HCT116 (cell line): Measurements from ENCODE around the gene DPF3. TPM values are rescaled to one million over a fixed set of nuclear protein-coding genes. Genes with fewer than 3 reads are reported as not detected.

ENCODE experiments used
- ATAC-seq: fragments of 200-7000 bp; cut with Tn5 transposase; 2 replicates; pipeline ENCODE4 v1.9.1; 2020; ENCODE audit warnings: mild to moderate bottlenecking, moderate library complexity
- BruUV-seq: library from RNA; stranded (reverse); fragments of 400-500 nt; replicated peaks from 2 replicates; lab custom pipeline; 2021; lab: Mats Ljungman, UMichigan
- CTCF ChIA-PET: fragments of 300-600 bp; sonication (Branson Sonifier 250); formaldehyde crosslinking; loops from one replicate; lab custom pipeline; 2021; ENCODE audit warnings: antibody characterized with exemption; lab: Charles Lee
- POLR2A ChIA-PET: fragments of 300-600, 350-600 bp; sonication (Branson Sonifier 250); formaldehyde crosslinking; loops from one replicate; lab custom pipeline; 2021; ENCODE audit warnings: antibody characterized with exemption; lab: Charles Lee
- RAD21 ChIA-PET, 2 experiments: fragments of 300-600 bp; sonication (Branson Sonifier 250); formaldehyde crosslinking; loops; one replicate each; lab custom pipeline; 2023; ENCODE audit warnings: low total read pairs in 2 of 2; ENCODE audit not compliant: uncharacterized antibody in 2 of 2, unreplicated experiment in 2 of 2, low non-redundant PET in 1 of 2; lab: Charles Lee
- DNase-seq: peaks from one replicate; pipeline ENCODE4 v3.0.0-alpha.2; 2010; ENCODE audit warnings: low read depth, low spot score
- H2AFZ ChIP-seq: fragments of 200-600 bp; shearing (Covaris generic), sonication (generic); 2 replicates; pipeline ENCODE4 v1.6.1; 2017; ENCODE audit warnings: low read depth, mixed run types, mixed read lengths, antibody characterized with exemption, low read length; ENCODE audit not compliant: poor library complexity, severe bottlenecking
- H3K27ac ChIP-seq: 2 replicates; pipeline ENCODE4 v1.5.1; 2012; ENCODE audit warnings: low read depth, low read length
- H3K27me3 ChIP-seq: fragments of 200-600 bp; sonication (generic); 2 replicates; pipeline ENCODE4 v1.6.1; 2016; ENCODE audit warnings: mixed run types, low read length, mixed read lengths; ENCODE audit not compliant: insufficient read depth
- H3K36me3 ChIP-seq, 2 experiments: fragments of 200-500 bp in 1 of 2; fragments of 200-600 bp in 1 of 2; sonication (Bioruptor generic) in 1 of 2; sonication (generic) in 1 of 2; 2 replicates each; pipeline versions ENCODE4 v1.5.1 to v1.6.1; 2014 to 2016; ENCODE audit warnings: low read length in 2 of 2, inconsistent platforms in 1 of 2, mixed read lengths in 1 of 2, mixed run types in 1 of 2; ENCODE audit not compliant: insufficient read depth in 2 of 2, control insufficient read depth in 1 of 2
- H3K4me1 ChIP-seq, 2 experiments: fragments of 200-600 bp in 1 of 2; sonication (generic) in 1 of 2; 2 replicates each; pipeline versions ENCODE4 v1.5.1 to v1.6.1; 2012 to 2017; ENCODE audit warnings: low read length in 2 of 2, inconsistent platforms in 1 of 2, mild to moderate bottlenecking in 1 of 2, mixed read lengths in 1 of 2, mixed run types in 1 of 2, moderate library complexity in 1 of 2; ENCODE audit not compliant: insufficient read depth in 2 of 2, control insufficient read depth in 1 of 2
- H3K4me2 ChIP-seq: fragments of 200-600 bp; sonication (generic); 2 replicates; pipeline ENCODE4 v1.6.1; 2017; ENCODE audit warnings: mixed run types, low read length, mixed read lengths
- H3K4me3 ChIP-seq, 2 experiments: fragments of 200-600 bp in 1 of 2; sonication (generic) in 1 of 2; replicated peaks in 1 of 2; 2 replicates each; pipeline ENCODE4 v1.5.1; 2011 to 2016; ENCODE audit warnings: low read length in 2 of 2, control low read depth in 1 of 2, low read depth in 1 of 2, mild to moderate bottlenecking in 1 of 2, mixed read lengths in 1 of 2, mixed run types in 1 of 2
- H3K79me2 ChIP-seq: fragments of 200-600 bp; sonication (generic); 2 replicates; pipeline ENCODE4 v1.6.1; 2017; ENCODE audit warnings: mild to moderate bottlenecking, mixed run types, low read length, moderate library complexity, mixed read lengths; ENCODE audit not compliant: insufficient read depth
- H3K9ac ChIP-seq: fragments of 200-600 bp; sonication (generic); 2 replicates; pipeline ENCODE4 v1.6.1; 2016; ENCODE audit warnings: low read length, mixed read lengths
- H3K9me2 ChIP-seq: fragments of 200-600 bp; sonication (generic), shearing (Covaris generic); 2 replicates; pipeline ENCODE4 v1.6.1; 2017; ENCODE audit warnings: mixed run types, mild to moderate bottlenecking, moderate library complexity; ENCODE audit not compliant: insufficient read depth
- H3K9me3 ChIP-seq, 2 experiments: fragments of 200-500 bp in 1 of 2; fragments of 200-600 bp in 1 of 2; sonication (Bioruptor generic) in 1 of 2; sonication (generic) in 1 of 2; 2 replicates each; pipeline ENCODE4 v1.6.1; 2014 to 2017; ENCODE audit warnings: low read length in 2 of 2, mixed read lengths in 2 of 2, inconsistent platforms in 1 of 2, low read depth in 1 of 2, mild to moderate bottlenecking in 1 of 2, mixed run types in 1 of 2, moderate library complexity in 1 of 2; ENCODE audit not compliant: control insufficient read depth in 1 of 2, insufficient read depth in 1 of 2
- H4K20me1 ChIP-seq: fragments of 200-600 bp; sonication (generic), shearing (Covaris generic); 2 replicates; pipeline ENCODE4 v1.6.1; 2017; ENCODE audit warnings: mixed run types, mild to moderate bottlenecking, moderate library complexity; ENCODE audit not compliant: insufficient read depth
- CBX3 ChIP-seq: IDR thresholded peaks from 2 replicates; pipeline ENCODE4 v1.6.1; 2012; ENCODE audit warnings: low read depth
- ELF1 ChIP-seq: IDR thresholded peaks from 2 replicates; pipeline ENCODE4 v1.6.1; 2012; ENCODE audit warnings: low read depth, borderline replicate concordance
- EZH2phosphoT487 ChIP-seq: fragments of 200-600 bp; IDR thresholded peaks from 2 replicates; pipeline ENCODE4 v1.6.1; 2018; ENCODE audit warnings: antibody characterized with exemption, borderline replicate concordance
- FOSL1 ChIP-seq: IDR thresholded peaks from 2 replicates; pipeline ENCODE4 v1.6.1; 2012; ENCODE audit warnings: low read depth
- JUND ChIP-seq: IDR thresholded peaks from 2 replicates; pipeline ENCODE4 v1.6.1; 2012
- MAX ChIP-seq: IDR thresholded peaks from 2 replicates; pipeline ENCODE4 v1.6.1; 2012
- POLR2AphosphoS5 ChIP-seq: IDR thresholded peaks from 2 replicates; pipeline ENCODE4 v1.6.1; 2011; ENCODE audit warnings: mild to moderate bottlenecking, low read depth, low read length, moderate library complexity
- SIN3A ChIP-seq: IDR thresholded peaks from 2 replicates; pipeline ENCODE4 v1.6.1; 2012; ENCODE audit warnings: low read depth
- SRF ChIP-seq: IDR thresholded peaks from 2 replicates; pipeline ENCODE4 v1.6.1; 2012; ENCODE audit warnings: low read depth
- TCF7L2 ChIP-seq: IDR thresholded peaks from 2 replicates; pipeline ENCODE4 v1.7.0; 2011; ENCODE audit warnings: borderline replicate concordance, inconsistent platforms; ENCODE audit not compliant: insufficient read depth, insufficient read length; ENCODE audit errors: extremely low read depth
- YY1 ChIP-seq: IDR thresholded peaks from 2 replicates; pipeline ENCODE4 v1.6.1; 2011; ENCODE audit warnings: low read length, low read depth, moderate library complexity, mild to moderate bottlenecking; ENCODE audit not compliant: insufficient replicate concordance; ENCODE audit errors: extremely low read depth
- intact Hi-C: fragments of 100-400 bp; cut with micrococcal nuclease; formaldehyde crosslinking; loops from 2 replicates; pipeline ENCODE4 v1.10.0; 2022
- total RNA-seq: library from RNA; stranded (reverse); gene quantifications from one replicate; pipeline ENCODE4 v1.2.1, GENCODE V29; 2021; ENCODE audit not compliant: unreplicated experiment

The DPF3 gene
- total RNA-seq, 1 experiment from 2014 or later: 0.27 TPM

GRCh38 chr14:72738161-72738611 lies 155.7 kb downstream of the DPF3 start:
- Histone ChIP-seq H3K9me3 (no peaks in the 10 kb centered on the region), H3K9me2 (no peaks in the 10 kb centered on the region), H3K4me3 (no peak overlapping the region), H3K4me2 (no peak overlapping the region), H3K27ac (no peak overlapping the region), H3K9ac (no peak overlapping the region), H3K27me3 (peaks cover 5% of the 10 kb centered on the region; the same call in 1 of the 2 replicates), H3K79me2 (no peaks in the 10 kb centered on the region), H4K20me1 (no peaks in the 10 kb centered on the region), H3K4me1 (no peaks in the 10 kb centered on the region), H3K36me3 (no peaks in the 10 kb centered on the region), H2AFZ (no peak overlapping the region)
- intact Hi-C loops: no loop called here
- ATAC-seq (no peak), DNase-seq (no peak)
- ChIA-PET POLR2A (no interaction called here), CTCF (no interaction called here), RAD21 (interaction anchor here in 1 of 2 experiments (0.6 kb wide), 1 partner anchor 156 kb away, joined by 4 read pairs; the partner anchor contains the start of gene DPF3)
- TF ChIP-seq JUND: no peak
- no TSS peak for BruUV-seq

- no peaks in the 10 kb centered on the region for H3K9me2 ChIP-seq
- TF ChIP-seq YY1: no peak
- no peak for TF ChIP-seq ELF1
- no peak for TF ChIP-seq CBX3
- TF ChIP-seq SIN3A: no peak
- TF ChIP-seq SRF: no peak
- no peak for TF ChIP-seq EZH2phosphoT487
- no peak for TF ChIP-seq POLR2AphosphoS5
- TF ChIP-seq FOSL1: no peak
- no peak for TF ChIP-seq TCF7L2
- TF ChIP-seq MAX: no peak
- ChIA-PET CTCF (no interaction called here), POLR2A (no interaction called here), RAD21 (interaction anchor here in 1 of 2 experiments (0.6 kb wide), 1 partner anchor 157 kb away, joined by 4 read pairs; the partner anchor contains the start of gene DPF3)
- intact Hi-C loops: no loop called here
- BruUV-seq: no TSS peak
- no peak for DNase-seq
- no peaks in the 10 kb centered on the region for H3K36me3 ChIP-seq
- ATAC-seq: no peak
- H2AFZ ChIP-seq: no peak overlapping the region
- no peaks in the 10 kb centered on the region for H3K79me2 ChIP-seq
- no peak overlapping the region for H3K9ac ChIP-seq
- no peak overlapping the region for H3K27ac ChIP-seq
- H3K4me3 ChIP-seq: no peak overlapping the region
- no peaks in the 10 kb centered on the region for H3K9me3 ChIP-seq
- no peaks in the 10 kb centered on the region for H3K4me1 ChIP-seq
- no peaks in the 10 kb centered on the region for H4K20me1 ChIP-seq
- peaks cover 9% of the 10 kb centered on the region; the same call in 1 of the 2 replicates for H3K27me3 ChIP-seq
- H3K4me2 ChIP-seq: no peak overlapping the region
Measured at GRCh38 chr14:72737560-72737943, 156.3 kb downstream of the DPF3 start.
